HepG2 (cell line): ENCODE results near the gene RAD9A. TPM values are rescaled to one million over a fixed set of nuclear protein-coding genes. Genes with fewer than 3 reads are reported as not detected.
A peak's percentile ranks its signal among the peaks of the same experiment; 100 is the strongest.

Source experiments
- ATF7 ChIP-seq, 2 experiments: fragments of 450-650 bp in 1 of 2; sonication (generic) in 1 of 2; formaldehyde crosslinking in 1 of 2; IDR thresholded peaks; 2 replicates each; pipeline versions ENCODE4 v1.4.0 to v1.6.1; 2016 to 2020; ENCODE audit warnings: antibody characterized with exemption in 1 of 2, mild to moderate bottlenecking in 1 of 2, missing genetic modification reagents in 1 of 2
- CREBL2 ChIP-seq: sonication (generic); formaldehyde crosslinking; IDR thresholded peaks from 2 replicates; pipeline ENCODE4 v1.8.1; 2023; ENCODE audit warnings: missing genetic modification reagents, mild to moderate bottlenecking, borderline replicate concordance
- CREM ChIP-seq, 2 experiments: sonication (generic) in 1 of 2; formaldehyde crosslinking in 1 of 2; IDR thresholded peaks; 2 replicates each; pipeline versions ENCODE4 v1.4.0 to v1.6.1; 2016 to 2020; ENCODE audit warnings: antibody characterized with exemption in 1 of 2, mild to moderate bottlenecking in 1 of 2, missing genetic modification reagents in 1 of 2
- DNMT1 ChIP-seq: sonication (generic); formaldehyde crosslinking; IDR thresholded peaks from 2 replicates; pipeline ENCODE4 v1.5.1; 2020; ENCODE audit warnings: mild to moderate bottlenecking, missing genetic modification reagents
- ETV5 ChIP-seq: IDR thresholded peaks from 2 replicates; pipeline ENCODE4 v1.6.1; 2018; ENCODE audit warnings: missing biosample characterization, missing genetic modification reagents, inconsistent platforms, borderline replicate concordance
- GABPB1 ChIP-seq: IDR thresholded peaks from 2 replicates; pipeline ENCODE4 v1.6.1; 2016; ENCODE audit warnings: mild to moderate bottlenecking, missing genetic modification reagents, moderate library complexity, missing compliant biosample characterization
- HNF1A ChIP-seq, 2 experiments: sonication (generic) in 1 of 2; formaldehyde crosslinking in 1 of 2; IDR thresholded peaks; 2 replicates each; pipeline versions ENCODE4 v1.4.0 to v1.6.1; 2016 to 2020; ENCODE audit warnings: borderline replicate concordance in 1 of 2, low read depth in 1 of 2, mild to moderate bottlenecking in 1 of 2, missing genetic modification reagents in 1 of 2
- HNF4A ChIP-seq: sonication (generic); formaldehyde crosslinking; IDR thresholded peaks from 2 replicates; pipeline ENCODE4 v1.4.0; 2020; ENCODE audit warnings: missing genetic modification reagents
- KDM5B ChIP-seq: sonication (generic); formaldehyde crosslinking; IDR thresholded peaks from 2 replicates; pipeline ENCODE4 v1.4.0; 2020; ENCODE audit warnings: missing genetic modification reagents, mild to moderate bottlenecking, borderline replicate concordance
- MTA1 ChIP-seq: sonication (generic); formaldehyde crosslinking; IDR thresholded peaks from 2 replicates; pipeline ENCODE4 v1.4.0; 2020; ENCODE audit warnings: missing genetic modification reagents, mild to moderate bottlenecking, borderline replicate concordance
- NKX3-1 ChIP-seq: sonication (generic); formaldehyde crosslinking; IDR thresholded peaks from 2 replicates; pipeline ENCODE4 v1.5.0; 2020; ENCODE audit warnings: missing genetic modification reagents
- PHF5A ChIP-seq: IDR thresholded peaks from one replicate; pipeline ENCODE4 v1.6.1; 2018; ENCODE audit warnings: low read depth, missing genetic modification reagents; ENCODE audit not compliant: unreplicated experiment
- SRSF4 ChIP-seq: fragments of 200-400 bp; formaldehyde crosslinking; IDR thresholded peaks from one replicate; pipeline ENCODE4 v1.6.1; 2018; ENCODE audit warnings: mild to moderate bottlenecking, low read depth, low read length, moderate library complexity; ENCODE audit not compliant: poor library complexity, severe bottlenecking
- TBL1XR1 ChIP-seq: fragments of 150-350 bp; IDR thresholded peaks from 2 replicates; pipeline ENCODE4 v1.6.1; 2014; ENCODE audit warnings: borderline replicate concordance, low read length; ENCODE audit not compliant: partially characterized antibody
- THAP11 ChIP-seq: IDR thresholded peaks from 2 replicates; pipeline ENCODE4 v1.6.1; 2016; ENCODE audit warnings: missing biosample characterization, missing genetic modification reagents
- ZC3H13 ChIP-seq: sonication (generic); formaldehyde crosslinking; IDR thresholded peaks from 2 replicates; pipeline ENCODE4 v1.8.1; 2023; ENCODE audit warnings: mild to moderate bottlenecking, missing genetic modification reagents, moderate library complexity
- ZFP36L1 ChIP-seq: sonication (generic); formaldehyde crosslinking; IDR thresholded peaks from 2 replicates; pipeline ENCODE4 v1.8.0; 2022; ENCODE audit warnings: mild to moderate bottlenecking, missing genetic modification reagents, moderate library complexity
- ZMAT3 ChIP-seq: sonication (generic); formaldehyde crosslinking; conservative IDR thresholded peaks from 2 replicates; pipeline ENCODE4 v1.7.0; 2021; ENCODE audit warnings: missing genetic modification reagents
- ZNF121 ChIP-seq: sonication (generic); formaldehyde crosslinking; IDR thresholded peaks from 2 replicates; pipeline ENCODE4 v1.5.0; 2020; ENCODE audit warnings: mild to moderate bottlenecking, missing genetic modification reagents
- ZNF432 ChIP-seq: sonication (generic); formaldehyde crosslinking; IDR thresholded peaks from 2 replicates; pipeline ENCODE4 v1.5.0; 2020; ENCODE audit warnings: missing genetic modification reagents, mild to moderate bottlenecking, borderline replicate concordance
- ZNF451 ChIP-seq: sonication (generic); formaldehyde crosslinking; IDR thresholded peaks from 2 replicates; pipeline ENCODE4 v1.5.0; 2020; ENCODE audit warnings: mild to moderate bottlenecking, missing genetic modification reagents
- ZNF768 ChIP-seq: sonication (generic); formaldehyde crosslinking; IDR thresholded peaks from 2 replicates; pipeline ENCODE4 v1.4.0; 2020; ENCODE audit warnings: missing genetic modification reagents
- ZNF792 ChIP-seq: IDR thresholded peaks from 2 replicates; pipeline ENCODE4 v1.6.1; 2016
- ZNF841 ChIP-seq: sonication (generic); formaldehyde crosslinking; IDR thresholded peaks from 2 replicates; pipeline ENCODE4 v1.8.1; 2023; ENCODE audit warnings: missing genetic modification reagents, borderline replicate concordance
- polyA plus RNA-seq, 8 experiments: library from polyadenylated mRNA; depleted of rRNA in 3 of 8; stranded (reverse) in 7 of 8; unstranded in 1 of 8; fragments of >200 nt; fragmentation: Illumina TruSeq in 4 of 8; extraction: Trizol in 4 of 8; gene quantifications; 2 replicates each; pipeline versions ENCODE4 v1.2.1 to v1.2.3, GENCODE V29; 2011 to 2016; ENCODE audit warnings: low read depth in 4 of 8, missing spikeins in 1 of 8, mixed read lengths in 1 of 8; ENCODE audit not compliant: insufficient read depth in 1 of 8
- total RNA-seq, 5 experiments: library from RNA; depleted of rRNA; stranded (reverse); fragments of >200 nt; fragmentation: Illumina TruSeq; extraction: Trizol; gene quantifications; 2 replicates each; pipeline ENCODE4 v1.2.3, GENCODE V29; 2016; ENCODE audit warnings: low read depth in 1 of 5
- TF ChIP-seq, protein P1 (sequence below): sonication (generic); formaldehyde crosslinking; IDR thresholded peaks from 2 replicates; pipeline ENCODE4 v1.8.1; 2023; ENCODE audit warnings: mild to moderate bottlenecking, missing genetic modification reagents

RAD9A gene
- total and polyA plus RNA-seq, 2 of the 13 experiments (the other 11 are each of a cell fraction or from before 2014, with no cell fraction given), result 10.1 to 15.7 TPM

DNA sequence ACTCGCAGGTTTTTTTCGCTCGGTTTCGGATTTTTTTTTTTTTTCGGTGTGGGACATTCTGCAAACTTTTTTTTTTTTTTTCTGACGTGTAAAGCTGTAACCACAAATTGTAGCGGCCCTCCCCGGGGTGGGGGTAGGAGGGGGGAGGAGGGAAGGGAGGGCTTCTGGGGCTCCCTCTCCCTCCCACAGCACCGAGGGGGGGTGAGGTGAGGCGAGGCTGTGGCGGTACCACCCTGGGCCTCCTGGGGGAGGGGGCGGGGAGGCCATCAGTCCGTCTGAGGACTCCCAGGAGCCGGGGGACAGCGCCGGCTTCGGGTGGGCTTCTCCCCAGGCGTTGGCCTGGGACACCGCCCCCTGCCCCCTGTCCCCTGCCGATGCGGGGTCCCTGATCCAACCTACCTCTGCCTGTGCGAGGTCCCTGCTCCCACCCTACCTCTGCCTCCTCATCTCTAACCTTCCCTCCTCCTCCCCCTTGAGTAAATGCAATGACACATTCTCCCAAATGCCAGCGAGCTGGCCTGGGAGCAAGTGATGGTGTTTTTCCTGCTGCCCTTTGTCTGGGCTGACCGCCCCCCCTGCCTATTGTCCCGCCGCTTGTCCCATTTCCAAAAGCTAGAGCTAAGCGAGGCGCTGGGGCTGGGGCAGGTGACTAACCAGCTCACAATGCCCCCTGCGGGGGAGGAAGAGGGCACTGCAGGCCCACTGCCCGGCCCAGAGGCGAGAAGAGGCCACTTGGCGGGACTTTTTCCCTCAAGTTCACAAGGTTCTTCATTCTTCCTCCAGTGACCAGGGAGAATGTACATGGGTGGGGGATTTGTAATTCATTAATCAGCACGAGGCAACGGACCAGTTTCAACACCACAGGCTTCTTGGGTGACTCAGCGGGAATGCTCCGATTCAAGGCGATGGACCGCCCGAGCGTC lies 17.9 kb upstream of the RAD9A start (continued):
- TF ChIP-seq HNF4A (CRISPR knock-in tag), result no peak
- no peak for TF ChIP-seq ZNF432 (CRISPR knock-in tag)
- no peak for TF ChIP-seq DNMT1 (CRISPR knock-in tag)
- no peak for TF ChIP-seq ZNF841
- TF ChIP-seq CREM (IDR thresholded peaks at IDR 0.05), result no peak
- no peak for TF ChIP-seq CREM (CRISPR knock-in tag; IDR thresholded peaks at IDR 0.05)
- no peak for TF ChIP-seq PHF5A (CRISPR knock-in tag)
- no peak for TF ChIP-seq CREBL2 (CRISPR knock-in tag)
- TF ChIP-seq, protein P1, sequence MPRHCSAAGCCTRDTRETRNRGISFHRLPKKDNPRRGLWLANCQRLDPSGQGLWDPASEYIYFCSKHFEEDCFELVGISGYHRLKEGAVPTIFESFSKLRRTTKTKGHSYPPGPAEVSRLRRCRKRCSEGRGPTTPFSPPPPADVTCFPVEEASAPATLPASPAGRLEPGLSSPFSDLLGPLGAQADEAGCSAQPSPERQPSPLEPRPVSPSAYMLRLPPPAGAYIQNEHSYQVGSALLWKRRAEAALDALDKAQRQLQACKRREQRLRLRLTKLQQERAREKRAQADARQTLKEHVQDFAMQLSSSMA (CRISPR knock-in tag), result no peak
- TF ChIP-seq SRSF4, result no peak
- TF ChIP-seq ETV5 (CRISPR knock-in tag), result no peak
- TF ChIP-seq ZC3H13 (CRISPR knock-in tag), result no peak
- TF ChIP-seq ZNF451 (CRISPR knock-in tag), result no peak
- no peak for TF ChIP-seq THAP11 (CRISPR knock-in tag)
- 0 out of 2 replicates have a peak, but pooled peaks have one; percentile 35 for TF ChIP-seq ZNF792 (CRISPR knock-in tag)
- no peak for TF ChIP-seq ZFP36L1
- no peak for TF ChIP-seq ZNF121
- no peak for TF ChIP-seq TBL1XR1
- TF ChIP-seq GABPB1, result peak; percentile 28; the same call in 1 of the 2 replicates
- TF ChIP-seq ZMAT3 (CRISPR knock-in tag), result no peak
- peak; percentile 69; the same call in 1 of the 2 replicates for TF ChIP-seq KDM5B (CRISPR knock-in tag)
- TF ChIP-seq NKX3-1 (CRISPR knock-in tag), result no peak
- TF ChIP-seq ATF7 (IDR thresholded peaks at IDR 0.05), result no peak
- TF ChIP-seq ATF7 (CRISPR knock-in tag; IDR thresholded peaks at IDR 0.05), result no peak
- TF ChIP-seq MTA1 (CRISPR knock-in tag), result no peak
- TF ChIP-seq HNF1A (IDR thresholded peaks at IDR 0.05; ENCODE audit: low read depth), result peak; percentile 56; the same call in 1 of the 2 replicates
- peak; percentile 10; the same call in 1 of the 2 replicates for TF ChIP-seq HNF1A (CRISPR knock-in tag; IDR thresholded peaks at IDR 0.05; ENCODE audit: borderline replicate concordance)
- TF ChIP-seq ZNF768, result no peak
